Neural progenitor cell (in vitro differentiated cells): ENCODE measurements around the gene TMEM169.

Experiments used
- CTCF ChIP-seq: fragments of 200-600 bp; sonication (generic); IDR thresholded peaks from 2 replicates; pipeline ENCODE4 v1.5.1; 2017; ENCODE audit warnings: antibody characterized with exemption, mild to moderate bottlenecking
- EZH2 ChIP-seq: fragments of 200-600 bp; sonication (generic); IDR thresholded peaks from 2 replicates; pipeline ENCODE4 v1.6.1; 2017; ENCODE audit warnings: antibody characterized with exemption, mild to moderate bottlenecking, moderate library complexity
- EZH2phosphoT487 ChIP-seq: fragments of 200-600 bp; sonication (generic); IDR thresholded peaks from 2 replicates; pipeline ENCODE4 v1.6.1; 2017; ENCODE audit warnings: antibody characterized with exemption

- no peak for TF ChIP-seq CTCF
- TF ChIP-seq EZH2: no peak
- TF ChIP-seq EZH2phosphoT487: no peak
These were observed 49.6 kb upstream of the TMEM169 start for GRCh38 chr2:216031960-216032689.
